Left ventricle myocardium superior (tissue), 1 donor: ENCODE measurements around the gene KRTAP22-1. TPM values are rescaled to one million over a fixed set of nuclear protein-coding genes. Genes with fewer than 3 reads are reported as not detected.

Experiments used
- ATAC-seq: fragments of 200-7000 bp; cut with Tn5 transposase; one replicate; pipeline ENCODE4 v1.9.1; 2020; ENCODE audit warnings: mild to moderate bottlenecking, moderate library complexity
- DNase-seq: peaks from one replicate; pipeline ENCODE4 v3.0.0-alpha.2; 2020
- intact Hi-C: fragments of 100-400 bp; cut with micrococcal nuclease; formaldehyde crosslinking; loops from one replicate; pipeline ENCODE4 v1.11.0; 2022
- long read RNA-seq: library from polyadenylated mRNA; unstranded; transcript quantifications from one replicate; pipeline ENCODE4 v2.0.0, GENCODE V29; 2021
- total RNA-seq: library from RNA; stranded (reverse); fragmentation: NEBNext Ultra II Directional; extraction: Animal tissue kit (Norgen Biotek cat#: 25700); gene quantifications from one replicate; pipeline ENCODE4 v1.2.1, GENCODE V29; 2021
- donor health status: DM: no; HTN: yes; CAD: no; lungs with severe emphysema.

Gene KRTAP22-1
- total RNA-seq = not detected
- long read RNA-seq = 0 reads

DNA sequence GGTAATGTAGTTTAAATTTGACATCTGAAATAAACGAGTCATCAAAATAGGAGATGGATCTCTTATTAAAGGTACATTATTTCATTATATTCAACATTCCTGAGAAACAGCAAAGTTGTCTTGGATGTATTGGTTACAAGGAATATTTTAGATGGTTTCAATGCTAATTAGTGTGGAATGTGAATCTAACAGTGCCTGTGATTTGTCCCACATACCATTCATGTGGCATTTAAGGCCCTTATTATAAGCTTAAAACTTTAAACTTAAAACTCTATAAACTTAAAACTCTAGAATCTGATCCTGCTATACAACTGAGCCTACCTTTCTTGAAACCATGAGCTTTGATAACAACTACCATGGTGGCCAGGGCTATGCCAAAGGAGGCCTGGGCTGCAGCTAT, at the start of gene KRTAP22-1:
Gene KRTAP22-1 (plus strand): TSS at position 301 of the 400 bp plus-strand sequence.
- ATAC-seq (no peak), DNase-seq (no peak)
- intact Hi-C loops = no loop called here

- ATAC-seq = peak; percentile 63
- peak; percentile 25 for DNase-seq
- intact Hi-C loops = no loop called here
Measured at GRCh38 chr21:30552782-30553181, 48.1 kb upstream of the KRTAP22-1 start.

DNA sequence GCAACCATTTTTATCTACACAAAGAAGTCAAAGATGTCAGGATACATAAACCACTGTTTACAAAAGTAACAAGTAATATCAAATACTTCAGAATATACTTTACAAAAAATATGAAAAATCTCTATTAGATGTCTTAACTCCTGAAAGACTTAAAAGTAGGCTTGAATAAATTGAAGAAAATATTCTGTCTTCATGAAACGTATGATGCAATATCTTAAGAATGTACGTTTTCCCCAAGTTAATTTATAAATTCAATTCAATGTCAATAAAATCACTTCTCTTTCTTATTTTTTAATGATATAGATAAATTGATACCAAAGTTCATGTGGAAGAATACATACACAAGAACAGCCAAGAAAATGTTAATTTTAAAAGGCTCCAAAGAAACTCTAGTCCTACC, 45.8 kb upstream of the KRTAP22-1 start:
- ATAC-seq (no peak), DNase-seq (no peak)
- intact Hi-C loops = no loop called here

- ATAC-seq (no peak), DNase-seq (no peak)
- intact Hi-C loops = no loop called here
Measured at GRCh38 chr21:30561264-30561895, 39.5 kb upstream of the KRTAP22-1 start, which contains the start of gene KRTAP19-7. TSS of gene KRTAP19-7 (minus strand) at chr21:30561314. CDS start at chr21:30561289, 25 bp downstream.

DNA sequence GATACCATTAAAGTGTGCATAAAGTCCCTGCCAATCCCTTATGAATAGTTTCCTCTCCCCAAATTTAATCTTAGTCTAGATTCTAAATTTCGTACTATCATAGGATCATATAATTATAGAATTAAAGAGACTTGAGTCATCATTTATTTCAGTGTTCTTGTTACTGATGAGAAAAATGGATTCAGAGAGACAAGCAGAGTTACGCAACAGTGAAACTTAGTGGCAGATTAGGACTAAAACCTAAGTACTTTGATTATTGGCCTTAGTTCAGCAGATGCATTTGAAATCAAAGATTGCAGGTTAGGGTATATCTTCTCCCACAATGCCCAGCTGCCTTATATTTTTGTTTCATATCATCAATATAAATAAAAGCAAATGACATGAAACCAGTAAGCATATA, 38.9 kb upstream of the KRTAP22-1 start:
- DNase-seq (no peak), ATAC-seq (no peak)
- intact Hi-C loops = no loop called here

GRCh38 chr21:30563072-30563471, 37.8 kb upstream of the KRTAP22-1 start:
- intact Hi-C loops = no loop called here
- ATAC-seq (no peak), DNase-seq (no peak)

DNA sequence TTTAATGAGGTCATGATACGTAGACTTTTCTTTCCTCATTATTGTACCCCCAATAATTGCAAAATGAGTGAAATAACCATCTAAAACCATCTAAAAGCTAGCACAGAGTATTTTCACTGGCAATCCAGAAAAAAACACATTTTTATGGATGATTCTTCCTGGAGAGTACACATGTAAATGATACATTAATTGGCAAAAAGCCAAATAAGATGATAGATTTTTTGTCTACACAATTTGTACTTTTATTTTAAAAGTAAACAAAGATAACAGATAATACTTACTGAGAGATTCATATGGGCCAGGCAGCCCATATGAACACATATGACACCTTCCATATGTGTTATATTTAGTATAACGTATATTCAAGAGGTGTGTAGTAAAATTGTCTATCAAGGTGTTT, 37.3 kb upstream of the KRTAP22-1 start:
- ATAC-seq (no peak), DNase-seq (no peak)
- intact Hi-C loops = no loop called here

DNA sequence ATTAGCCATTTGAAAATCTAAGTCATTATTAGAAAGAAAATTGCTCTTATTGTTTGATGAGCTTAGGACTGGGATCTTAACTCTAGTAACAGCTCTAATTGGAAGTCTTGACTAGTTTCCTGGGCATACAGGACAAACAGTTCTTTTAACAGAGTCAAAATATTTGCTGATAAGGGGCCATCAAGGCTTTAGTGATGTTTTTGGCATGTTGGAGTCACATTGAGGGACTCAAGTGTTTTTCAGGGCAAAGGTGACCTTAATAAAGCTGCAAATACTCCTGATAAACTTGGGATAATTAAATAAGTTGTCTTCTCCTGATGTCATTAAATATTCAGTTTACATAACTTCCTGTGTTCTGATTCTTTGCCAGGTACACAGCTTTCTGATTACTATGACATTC, 33.3 kb upstream of the KRTAP22-1 start:
- peak; percentile 83 for ATAC-seq
- intact Hi-C loops = no loop called here

GRCh38 chr21:30577766-30578165, 23.1 kb upstream of the KRTAP22-1 start:
- ATAC-seq = no peak
- no peak for DNase-seq
- intact Hi-C loops = no loop called here

More for the DNA sequence above, 33.3 kb upstream of the KRTAP22-1 start:
- DNase-seq = no peak

- ATAC-seq = no peak
- intact Hi-C loops = no loop called here
- no peak for DNase-seq
Measured at GRCh38 chr21:30579346-30579745, 21.5 kb upstream of the KRTAP22-1 start.

DNA sequence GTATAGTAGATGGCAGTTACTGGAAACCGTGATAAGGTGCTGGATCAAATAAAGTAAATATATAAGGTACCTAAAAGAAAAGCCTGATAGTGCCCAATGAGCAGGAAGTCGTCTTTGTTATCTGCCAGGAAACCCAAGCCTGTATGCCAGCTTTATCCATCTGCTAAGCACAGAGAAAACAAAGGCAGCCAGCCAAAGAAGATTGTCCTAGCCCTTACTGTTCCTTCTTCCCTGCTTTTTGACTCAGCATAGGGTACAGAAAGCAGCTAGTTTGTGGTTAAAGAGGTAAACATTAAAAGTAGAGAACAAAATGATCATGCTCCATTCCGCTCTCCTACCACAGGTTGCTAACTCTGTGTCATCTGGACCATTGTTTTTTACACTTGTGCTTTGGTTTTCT, 20.8 kb upstream of the KRTAP22-1 start:
- ATAC-seq (no peak), DNase-seq (no peak)
- intact Hi-C loops = no loop called here

DNA sequence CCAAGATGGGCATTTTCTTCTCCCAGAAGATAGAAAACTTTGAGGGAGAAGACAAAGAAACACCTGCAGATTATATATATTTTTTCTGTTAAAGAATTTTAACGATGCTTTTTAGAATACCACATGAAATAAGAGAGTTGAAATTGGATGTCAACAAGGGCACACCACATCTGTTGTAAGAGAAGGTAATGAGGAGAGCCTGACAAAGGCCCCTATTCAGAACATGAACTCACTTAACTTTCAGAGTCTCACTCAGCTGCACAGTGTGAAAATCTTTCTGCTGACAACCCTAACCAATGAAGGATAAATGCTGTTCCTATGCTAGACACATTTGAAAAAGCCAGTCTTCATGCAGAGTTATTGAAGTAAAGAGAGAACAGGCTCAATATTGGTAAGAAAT, 18.0 kb upstream of the KRTAP22-1 start:
- ATAC-seq (no peak), DNase-seq (no peak)
- intact Hi-C loops = no loop called here

GRCh38 chr21:30590297-30590696, 10.6 kb upstream of the KRTAP22-1 start, which contains the start of gene KRTAP22-2:
TSS of gene KRTAP22-2 (minus strand) at chr21:30590397.
- ATAC-seq (no peak), DNase-seq (no peak)
- intact Hi-C loops = no loop called here

GRCh38 chr21:30592140-30592539, 8.7 kb upstream of the KRTAP22-1 start, which contains the start of gene KRTAP6-3:
TSS of gene KRTAP6-3 (plus strand) at chr21:30592440. CDS start at chr21:30592446, 6 bp downstream.
- DNase-seq (no peak), ATAC-seq (no peak)
- intact Hi-C loops = no loop called here

DNA sequence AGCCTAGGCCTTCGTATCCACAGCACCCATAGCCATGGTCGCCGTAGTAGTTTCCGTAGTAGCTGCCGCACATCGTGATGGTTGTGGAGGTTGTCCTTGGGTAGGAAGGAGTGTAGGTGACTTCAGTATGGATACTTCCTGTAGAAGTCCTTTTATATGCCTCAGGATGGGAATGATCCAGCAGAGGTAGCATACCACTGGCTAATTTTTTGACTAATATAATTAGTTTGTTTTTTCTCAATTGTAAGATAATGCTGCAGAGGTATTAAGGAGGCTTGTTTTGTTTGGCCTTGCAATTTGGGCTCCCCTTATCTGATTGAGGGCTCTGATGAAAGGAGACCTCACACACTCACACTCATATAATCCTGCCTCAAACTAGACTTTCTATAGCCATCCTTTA, 2.1 kb upstream of the KRTAP22-1 start, which contains the start of gene KRTAP6-2:
Gene KRTAP6-2 (minus strand): TSS at position 101 of the 400 bp plus-strand sequence. CDS start 28 bp downstream, at position 73.
- intact Hi-C loops = no loop called here
- DNase-seq (no peak), ATAC-seq (no peak)

DNA sequence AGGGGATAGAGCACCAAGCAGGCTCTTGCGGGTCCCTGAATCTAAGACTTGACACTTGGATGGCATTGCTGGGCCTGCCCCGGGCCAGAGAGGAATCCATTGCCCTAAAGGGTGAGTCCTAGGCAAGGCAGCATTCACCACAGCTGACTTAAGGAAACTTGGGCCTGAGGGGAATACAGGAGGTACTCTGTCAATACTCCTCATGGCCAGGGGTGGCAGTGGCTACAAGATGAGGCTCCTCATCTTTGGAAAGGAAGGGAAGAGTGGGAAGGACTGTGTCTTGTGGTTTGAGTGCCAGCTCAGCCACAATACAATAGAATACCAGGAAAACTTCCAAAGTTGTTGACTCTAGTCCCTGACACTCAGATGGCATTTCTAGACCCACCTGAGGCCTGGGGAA, 5.1 kb downstream of the KRTAP22-1 start:
- intact Hi-C loops = no loop called here
- ATAC-seq (no peak), DNase-seq (no peak)

- ATAC-seq = no peak
- intact Hi-C loops = no loop called here
- DNase-seq = no peak
Measured at GRCh38 chr21:30612132-30612531, 11.2 kb downstream of the KRTAP22-1 start.

DNA sequence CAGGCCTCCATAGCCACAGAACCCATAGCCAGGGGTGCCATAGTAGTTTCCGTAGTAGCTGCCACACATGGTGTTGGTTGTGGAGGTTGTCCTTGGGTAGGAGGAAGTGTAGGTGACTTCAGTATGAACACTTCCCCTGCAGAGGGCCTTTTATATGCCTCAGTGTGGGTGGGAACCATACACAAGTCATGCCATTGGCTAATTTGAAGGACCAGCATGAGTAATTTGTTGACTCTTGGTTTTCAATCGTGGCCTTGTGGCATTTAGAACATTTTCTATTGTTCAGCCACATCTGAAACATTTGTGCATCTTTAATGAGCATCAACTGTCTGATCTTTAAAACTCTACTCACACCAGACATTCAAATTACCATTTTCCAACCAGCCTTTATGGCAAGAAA, 12.9 kb downstream of the KRTAP22-1 start, which contains the start of gene KRTAP6-1:
Gene KRTAP6-1 (minus strand): TSS at position 95 of the 400 bp plus-strand sequence. CDS start 26 bp downstream, at position 69.
- ATAC-seq = no peak
- intact Hi-C loops = no loop called here
- no peak for DNase-seq

DNA sequence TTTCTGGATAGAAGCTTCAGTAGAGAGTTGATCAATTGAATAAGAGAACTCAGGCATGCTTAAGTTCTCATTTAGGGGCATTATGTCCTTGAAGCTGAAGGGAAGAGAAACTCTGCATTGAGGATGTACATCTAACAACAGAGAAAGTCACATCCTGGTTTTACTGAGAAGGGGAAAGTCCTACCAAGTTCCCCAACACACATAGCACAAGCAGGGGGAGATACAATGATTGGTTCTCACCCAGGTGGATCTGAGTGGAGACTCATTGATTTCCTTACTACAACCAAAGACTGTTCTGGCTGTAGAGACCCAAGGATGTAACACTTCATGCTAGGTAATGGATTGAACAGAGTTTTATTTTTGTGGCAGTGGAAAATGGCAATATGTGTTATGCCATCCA, 14.3 kb downstream of the KRTAP22-1 start:
- intact Hi-C loops = no loop called here
- DNase-seq = no peak
- no peak for ATAC-seq

DNA sequence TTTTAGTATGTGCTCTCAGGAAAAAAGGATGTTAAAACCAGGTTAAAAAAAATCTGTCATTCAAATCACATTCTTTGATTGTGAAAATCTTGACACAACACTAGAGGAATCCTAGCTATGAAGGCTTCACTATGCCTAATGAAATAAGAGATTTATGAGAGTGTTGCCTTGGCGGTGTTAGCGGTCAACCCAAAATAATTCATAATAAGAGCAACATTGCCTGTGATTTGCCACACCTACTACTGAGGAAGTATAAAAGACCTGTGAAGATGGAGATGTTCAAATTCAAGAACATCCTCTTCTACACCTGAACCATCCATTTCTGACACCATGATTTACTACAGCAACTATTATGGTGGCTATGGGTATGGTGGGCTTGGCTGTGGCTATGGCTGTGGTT, 15.2 kb downstream of the KRTAP22-1 start, which contains the start of gene KRTAP20-1:
Gene KRTAP20-1 (plus strand): TSS at position 301 of the 400 bp plus-strand sequence. CDS start 30 bp downstream, at position 331.
- intact Hi-C loops = no loop called here
- DNase-seq = no peak
- ATAC-seq = no peak

DNA sequence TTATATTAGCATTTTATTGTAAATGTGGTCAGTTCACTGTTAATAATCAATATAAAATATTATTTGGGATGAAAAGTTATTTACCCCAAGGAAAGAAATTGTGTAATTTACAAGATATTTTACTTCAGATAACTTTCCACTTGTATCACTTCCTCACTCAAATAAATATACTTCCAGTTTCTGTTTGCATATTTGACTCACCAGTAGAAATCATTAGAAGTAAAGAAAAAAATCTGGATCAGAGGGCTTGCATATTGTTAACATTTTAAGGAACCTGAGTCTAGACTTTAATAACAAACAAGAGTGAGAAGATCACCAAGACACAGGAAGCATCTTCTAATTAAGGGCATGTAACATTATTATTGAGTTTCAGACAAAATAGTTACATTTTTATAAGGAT, 19.2 kb downstream of the KRTAP22-1 start:
- ATAC-seq (no peak), DNase-seq (no peak)
- intact Hi-C loops = no loop called here
